BE2C (cell line): Measurements from ENCODE around the gene TREM2.

ENCODE experiments used
- DNase-seq: peaks from one replicate; pipeline ENCODE4 v3.0.0-alpha.2; 2020
- H3K27me3 ChIP-seq: fragments of 250-450 bp; sonication (Bioruptor Pico); 2 replicates; pipeline ENCODE4 v1.5.1; 2020; ENCODE audit warnings: mild to moderate bottlenecking
- H3K36me3 ChIP-seq: fragments of 250-450 bp; sonication (Bioruptor Pico); 2 replicates; pipeline ENCODE4 v1.5.1; 2020; ENCODE audit warnings: mild to moderate bottlenecking
- H3K4me1 ChIP-seq: fragments of 250-450 bp; sonication (Bioruptor Pico); 2 replicates; pipeline ENCODE4 v1.5.1; 2020
- H3K4me3 ChIP-seq: 2 replicates; pipeline ENCODE4 v1.5.1; 2011; ENCODE audit warnings: low read depth, low read length
- H3K9me3 ChIP-seq: fragments of 250-450 bp; sonication (Bioruptor Pico); 2 replicates; pipeline ENCODE4 v1.5.1; 2020
- TF ChIP-seq, protein P1 (sequence below): IDR thresholded peaks from 2 replicates; pipeline ENCODE4 v1.5.1; 2012; ENCODE audit warnings: mild to moderate bottlenecking, low read depth, low read length

The TREM2 gene

DNA sequence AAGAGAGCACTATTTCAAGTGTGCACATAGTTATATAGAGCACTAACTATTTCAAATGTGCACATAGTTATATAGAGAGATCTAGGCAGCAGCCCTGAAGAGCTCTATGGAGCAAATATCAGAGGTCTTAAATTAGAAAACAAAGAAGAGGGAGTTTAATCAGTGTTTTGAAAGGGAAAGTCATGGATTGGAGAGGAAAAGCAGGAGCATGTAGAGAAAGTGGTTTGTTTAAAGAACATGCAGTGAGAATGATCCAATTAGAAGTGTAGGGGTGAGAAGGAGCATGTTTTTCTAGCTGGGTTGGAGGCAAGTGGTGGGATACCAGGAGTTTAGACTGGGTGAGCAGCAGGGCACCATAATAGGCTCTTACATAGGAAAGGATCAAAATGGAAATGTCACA lies 26.0 kb downstream of the TREM2 start:
- Histone ChIP-seq H3K36me3 (no peaks in the 10 kb centered on the region), H3K27me3 (no peaks in the 10 kb centered on the region), H3K9me3 (no peaks in the 10 kb centered on the region), H3K4me1 (no peaks in the 10 kb centered on the region), H3K4me3 (no peak overlapping the region)
- no peak for DNase-seq
- TF ChIP-seq, protein P1, sequence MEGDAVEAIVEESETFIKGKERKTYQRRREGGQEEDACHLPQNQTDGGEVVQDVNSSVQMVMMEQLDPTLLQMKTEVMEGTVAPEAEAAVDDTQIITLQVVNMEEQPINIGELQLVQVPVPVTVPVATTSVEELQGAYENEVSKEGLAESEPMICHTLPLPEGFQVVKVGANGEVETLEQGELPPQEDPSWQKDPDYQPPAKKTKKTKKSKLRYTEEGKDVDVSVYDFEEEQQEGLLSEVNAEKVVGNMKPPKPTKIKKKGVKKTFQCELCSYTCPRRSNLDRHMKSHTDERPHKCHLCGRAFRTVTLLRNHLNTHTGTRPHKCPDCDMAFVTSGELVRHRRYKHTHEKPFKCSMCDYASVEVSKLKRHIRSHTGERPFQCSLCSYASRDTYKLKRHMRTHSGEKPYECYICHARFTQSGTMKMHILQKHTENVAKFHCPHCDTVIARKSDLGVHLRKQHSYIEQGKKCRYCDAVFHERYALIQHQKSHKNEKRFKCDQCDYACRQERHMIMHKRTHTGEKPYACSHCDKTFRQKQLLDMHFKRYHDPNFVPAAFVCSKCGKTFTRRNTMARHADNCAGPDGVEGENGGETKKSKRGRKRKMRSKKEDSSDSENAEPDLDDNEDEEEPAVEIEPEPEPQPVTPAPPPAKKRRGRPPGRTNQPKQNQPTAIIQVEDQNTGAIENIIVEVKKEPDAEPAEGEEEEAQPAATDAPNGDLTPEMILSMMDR, result no peak

DNA sequence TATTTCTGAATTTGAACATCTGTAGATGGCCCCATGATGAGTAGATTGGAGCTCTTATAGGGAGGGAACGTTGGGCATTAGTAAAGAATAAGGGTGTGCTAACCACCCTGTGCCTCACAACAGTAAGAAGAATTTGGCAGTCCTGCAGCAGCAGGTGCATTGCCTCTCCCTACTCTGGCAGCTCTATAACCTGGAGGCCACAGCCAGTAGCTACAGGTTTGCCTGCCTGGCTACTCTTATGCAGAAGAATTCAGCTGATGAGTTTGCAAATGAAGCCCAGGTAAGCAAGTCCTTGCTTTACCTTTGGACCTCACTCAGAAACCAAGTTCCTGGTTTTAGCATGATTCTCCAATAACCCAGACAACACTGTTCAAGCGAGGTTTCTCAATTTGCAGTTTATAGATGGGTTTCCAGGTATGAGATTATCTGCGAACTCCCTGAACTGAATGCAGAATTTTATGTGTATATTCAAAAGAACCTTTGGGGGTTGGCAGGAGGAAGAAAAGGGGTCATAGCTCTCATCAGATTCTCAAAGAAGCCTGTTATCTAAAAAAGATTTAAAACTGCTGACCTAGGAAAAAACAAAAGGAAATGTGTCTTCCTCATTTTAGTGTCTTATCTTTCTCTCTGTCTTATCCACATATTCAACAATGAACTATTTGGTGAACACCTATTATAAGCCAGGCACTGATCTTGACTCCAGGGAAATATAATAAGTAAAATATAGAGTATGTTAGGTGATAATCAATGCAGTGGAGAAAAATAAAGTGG lies 27.7 kb downstream of the TREM2 start:
- H3K4me1 ChIP-seq, result no peaks in the 10 kb centered on the region
- DNase-seq, result no peak
- H3K27me3 ChIP-seq, result no peaks in the 10 kb centered on the region
- TF ChIP-seq, protein P1, result no peak
- H3K4me3 ChIP-seq, result no peak overlapping the region
- no peaks in the 10 kb centered on the region for H3K36me3 ChIP-seq
- H3K9me3 ChIP-seq, result no peaks in the 10 kb centered on the region

DNA sequence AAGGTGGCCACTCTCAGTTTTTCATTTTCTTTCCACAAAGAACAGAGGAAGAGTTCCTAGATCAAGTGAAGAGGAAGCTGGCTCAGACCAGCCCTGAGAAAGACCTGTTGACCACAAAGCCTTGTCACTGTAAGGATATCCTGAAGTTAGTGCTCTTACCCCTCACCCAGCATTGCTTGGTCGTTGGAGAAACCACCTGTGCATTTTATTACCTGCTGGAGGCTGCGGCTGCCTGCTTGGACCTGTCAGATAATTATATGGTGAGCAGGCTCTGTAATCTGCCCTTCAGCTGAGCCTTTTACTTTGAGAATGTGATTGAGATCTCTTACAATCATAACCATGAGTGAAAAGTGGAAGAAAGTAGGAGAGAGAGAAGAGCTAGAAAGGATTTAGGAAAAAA lies 30.7 kb downstream of the TREM2 start:
- H3K27me3 ChIP-seq, result no peaks in the 10 kb centered on the region
- DNase-seq, result no peak
- no peaks in the 10 kb centered on the region for H3K36me3 ChIP-seq
- H3K4me1 ChIP-seq, result no peaks in the 10 kb centered on the region
- H3K4me3 ChIP-seq, result no peak overlapping the region
- no peaks in the 10 kb centered on the region for H3K9me3 ChIP-seq
- TF ChIP-seq, protein P1, result no peak

DNA sequence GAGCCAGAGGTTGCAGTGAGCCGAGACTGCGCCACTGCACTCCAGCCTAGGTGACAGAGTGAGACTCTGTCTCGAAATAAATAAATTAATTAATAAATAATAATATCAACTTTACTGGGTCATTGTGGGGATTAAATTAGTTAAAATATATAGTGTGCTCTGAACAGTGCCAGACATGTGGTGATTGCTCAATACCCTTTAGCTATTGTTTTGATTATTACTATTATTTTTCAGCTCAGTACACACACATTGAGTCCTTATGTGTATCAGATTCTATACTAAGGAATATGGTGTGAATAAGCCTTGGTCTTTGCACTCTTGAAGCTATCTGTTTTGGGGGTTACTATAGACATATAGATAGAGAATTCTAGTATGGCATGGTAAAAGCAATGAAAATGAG lies 37.6 kb downstream of the TREM2 start:
- Histone ChIP-seq H3K9me3 (no peaks in the 10 kb centered on the region), H3K27me3 (no peaks in the 10 kb centered on the region), H3K4me3 (no peak overlapping the region), H3K36me3 (no peaks in the 10 kb centered on the region), H3K4me1 (no peaks in the 10 kb centered on the region)
- TF ChIP-seq, protein P1, result no peak
- DNase-seq, result no peak

DNA sequence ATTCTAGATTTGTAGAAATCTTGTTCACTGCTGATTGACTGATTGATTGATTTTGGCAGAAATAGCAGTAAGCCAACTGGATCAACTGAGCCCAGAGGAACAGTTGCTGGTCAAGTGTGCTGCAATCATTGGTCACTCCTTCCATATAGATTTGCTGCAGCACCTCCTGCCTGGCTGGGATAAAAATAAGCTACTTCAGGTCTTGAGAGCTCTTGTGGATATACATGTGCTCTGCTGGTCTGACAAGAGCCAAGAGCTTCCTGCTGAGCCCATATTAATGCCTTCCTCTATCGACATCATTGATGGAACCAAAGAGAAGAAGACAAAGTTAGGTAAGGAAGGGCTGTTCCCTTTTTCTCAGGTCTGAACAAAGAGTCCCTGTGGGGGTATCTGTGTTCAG lies 40.0 kb downstream of the TREM2 start:
- no peaks in the 10 kb centered on the region for H3K9me3 ChIP-seq
- no peaks in the 10 kb centered on the region for H3K27me3 ChIP-seq
- H3K36me3 ChIP-seq, result no peaks in the 10 kb centered on the region
- no peak for DNase-seq
- TF ChIP-seq, protein P1, result no peak
- no peak overlapping the region for H3K4me3 ChIP-seq
- no peaks in the 10 kb centered on the region for H3K4me1 ChIP-seq

DNA sequence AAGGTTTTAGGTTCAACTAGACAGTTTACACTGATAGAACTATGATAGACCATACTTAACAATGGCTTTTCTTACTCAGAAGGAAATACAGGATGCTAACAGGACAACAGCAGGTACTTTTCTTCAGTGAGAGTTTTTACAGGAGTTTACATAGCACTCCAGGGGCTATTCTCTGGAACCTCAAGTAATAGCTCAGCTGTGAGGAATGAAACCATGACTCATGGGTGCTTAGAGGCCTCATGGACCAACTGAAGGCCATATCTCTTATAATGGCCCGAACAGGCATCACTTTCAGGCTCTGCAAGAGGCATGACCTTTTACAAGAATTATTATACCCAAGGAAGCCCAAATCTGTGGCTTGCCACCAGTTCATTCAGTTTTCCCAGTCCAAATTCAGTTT lies 40.5 kb downstream of the TREM2 start:
- Histone ChIP-seq H3K4me1 (no peaks in the 10 kb centered on the region), H3K9me3 (no peaks in the 10 kb centered on the region), H3K4me3 (no peak overlapping the region), H3K36me3 (no peaks in the 10 kb centered on the region), H3K27me3 (no peaks in the 10 kb centered on the region)
- DNase-seq, result no peak
- TF ChIP-seq, protein P1, result no peak
